CD4-positive, alpha-beta T cell (primary cell): ENCODE measurements around the gene FGF4. TPM values are rescaled to one million over a fixed set of nuclear protein-coding genes. Genes with fewer than 3 reads are reported as not detected.

Experiments
- ATAC-seq: fragments of 200-7000 bp; cut with Tn5 transposase; one replicate; pipeline ENCODE4 v1.10.0; 2022; ENCODE audit warnings: mild to moderate bottlenecking; ENCODE audit not compliant: poor library complexity
- CTCF ChIA-PET: fragments of 350-600 bp; sonication (Branson Sonifier 250); formaldehyde crosslinking; loops from one replicate; lab custom pipeline; 2021; ENCODE audit warnings: antibody characterized with exemption, inconsistent platforms; lab: Charles Lee
- POLR2A ChIA-PET: fragments of 350-600 bp; sonication (Branson Sonifier 250); formaldehyde crosslinking; loops from one replicate; lab custom pipeline; 2021; ENCODE audit warnings: antibody characterized with exemption, inconsistent platforms; lab: Charles Lee
- DNase-seq, 14 experiments: peaks; one replicate each; pipeline ENCODE4 v3.0.0-alpha.2; 2013 to 2020; ENCODE audit warnings: mixed read lengths in 2 of 14
- H3K27ac ChIP-seq, 2 donors: one replicate each; pipeline versions ENCODE4 v1.5.1 to v1.7.0; 2013; ENCODE audit warnings: low read length in 2 of 2, low read depth in 1 of 2, mild to moderate bottlenecking in 1 of 2
- H3K27me3 ChIP-seq, 2 experiments: 1 replicate in 1 of 2; 2 replicates in 1 of 2; pipeline versions ENCODE4 v1.6.1 to v1.7.0; 2013; ENCODE audit warnings: low read length in 2 of 2, control low read depth in 1 of 2, mild to moderate bottlenecking in 1 of 2, moderate library complexity in 1 of 2; ENCODE audit not compliant: insufficient read depth in 2 of 2, control insufficient read depth in 1 of 2
- H3K36me3 ChIP-seq: one replicate; pipeline ENCODE4 v1.6.1; 2013; ENCODE audit warnings: low read length, control low read depth; ENCODE audit not compliant: insufficient read depth
- H3K4me1 ChIP-seq: one replicate; pipeline ENCODE4 v1.6.1; 2013; ENCODE audit warnings: low read length, control low read depth; ENCODE audit not compliant: insufficient read depth
- H3K4me3 ChIP-seq: one replicate; pipeline ENCODE4 v1.5.1; 2013; ENCODE audit warnings: mild to moderate bottlenecking, low read length, moderate library complexity
- H3K9me3 ChIP-seq, 2 experiments: 1 replicate in 1 of 2; 2 replicates in 1 of 2; pipeline versions ENCODE4 v1.6.1 to v1.7.0; 2013; ENCODE audit warnings: low read length in 2 of 2, mild to moderate bottlenecking in 2 of 2, control low read depth in 1 of 2, moderate library complexity in 1 of 2; ENCODE audit not compliant: control insufficient read depth in 1 of 2, insufficient read depth in 1 of 2
- H3K27ac Mint-ChIP-seq: one replicate; pipeline ENCODE4 v1.8.0; 2020; ENCODE audit warnings: mixed read lengths
- H3K27me3 Mint-ChIP-seq: one replicate; pipeline ENCODE4 v1.8.0; 2021; ENCODE audit warnings: mixed read lengths
- H3K36me3 Mint-ChIP-seq: one replicate; pipeline ENCODE4 v1.8.0; 2021; ENCODE audit warnings: low read depth, mixed read lengths
- H3K4me1 Mint-ChIP-seq: one replicate; pipeline ENCODE4 v1.8.0; 2021; ENCODE audit warnings: low read depth, mixed read lengths
- H3K4me3 Mint-ChIP-seq: one replicate; pipeline ENCODE4 v1.8.0; 2020; ENCODE audit warnings: mild to moderate bottlenecking, mixed read lengths
- H3K9me3 Mint-ChIP-seq: one replicate; pipeline ENCODE4 v1.8.0; 2020; ENCODE audit warnings: mixed read lengths
- intact Hi-C, 2 experiments: fragments of 100-400 bp; cut with DNase I in 1 of 2; cut with micrococcal nuclease in 1 of 2; formaldehyde crosslinking; loops; one replicate each; pipeline versions ENCODE4 v1.15.1 to v1.9.0; 2023 to 2025; cut with DNase I, micrococcal nuclease
- total RNA-seq, 174 experiments: library from RNA in 2 of 174; stranded (reverse) in 2 of 174; gene quantifications; one replicate each; pipeline ENCODE4 v1.2.3 and lab custom pipeline; 2021 to 2026
- TF ChIP-seq, protein P1 (sequence below): fragments of 200-600 bp; IDR thresholded peaks from one replicate; pipeline ENCODE4 v1.8.0; 2022; ENCODE audit warnings: antibody characterized with exemption, mild to moderate bottlenecking

Gene FGF4
- total RNA-seq, 2 experiments from 2014 or later: not detected

DNA sequence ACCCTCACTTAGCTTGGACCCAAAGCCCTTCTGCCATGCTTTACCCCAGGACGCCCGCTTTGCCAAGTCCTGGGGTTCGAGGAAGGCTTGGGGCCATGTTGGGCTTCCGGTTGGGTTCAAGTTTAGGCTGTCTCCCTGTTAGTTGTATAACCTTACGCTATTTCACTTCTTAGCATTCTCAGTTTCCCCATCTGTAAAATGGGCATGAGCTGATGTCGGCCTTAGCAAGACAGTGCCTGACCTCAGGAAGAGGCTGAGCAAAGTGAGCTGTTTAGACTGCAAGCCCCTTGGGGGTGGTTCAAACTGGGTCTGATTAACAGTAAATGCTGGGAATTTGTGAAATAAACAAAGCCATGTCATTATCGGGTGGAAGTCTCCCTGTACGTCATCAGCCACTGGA lies 3.2 kb upstream of the FGF4 start:
- H3K4me3 ChIP-seq: no peak overlapping the region
- Mint-ChIP-seq H3K36me3 (no peaks in the 10 kb centered on the region), H3K4me1 (no peaks in the 10 kb centered on the region), H3K9me3 (no peaks in the 10 kb centered on the region), H3K4me3 (no peak overlapping the region), H3K27me3 (peaks cover 33% of the 10 kb centered on the region), H3K27ac (no peak overlapping the region)
- no peak overlapping the region for H3K27ac ChIP-seq
- ChIA-PET POLR2A (no interaction called here), CTCF (no interaction called here)
- DNase-seq (no peak), ATAC-seq (no peak)
- no peaks in the 10 kb centered on the region for H3K4me1 ChIP-seq
- H3K27me3 ChIP-seq: peaks cover 11 to 25% of the 10 kb centered on the region in 2 experiments
- TF ChIP-seq, protein P1, sequence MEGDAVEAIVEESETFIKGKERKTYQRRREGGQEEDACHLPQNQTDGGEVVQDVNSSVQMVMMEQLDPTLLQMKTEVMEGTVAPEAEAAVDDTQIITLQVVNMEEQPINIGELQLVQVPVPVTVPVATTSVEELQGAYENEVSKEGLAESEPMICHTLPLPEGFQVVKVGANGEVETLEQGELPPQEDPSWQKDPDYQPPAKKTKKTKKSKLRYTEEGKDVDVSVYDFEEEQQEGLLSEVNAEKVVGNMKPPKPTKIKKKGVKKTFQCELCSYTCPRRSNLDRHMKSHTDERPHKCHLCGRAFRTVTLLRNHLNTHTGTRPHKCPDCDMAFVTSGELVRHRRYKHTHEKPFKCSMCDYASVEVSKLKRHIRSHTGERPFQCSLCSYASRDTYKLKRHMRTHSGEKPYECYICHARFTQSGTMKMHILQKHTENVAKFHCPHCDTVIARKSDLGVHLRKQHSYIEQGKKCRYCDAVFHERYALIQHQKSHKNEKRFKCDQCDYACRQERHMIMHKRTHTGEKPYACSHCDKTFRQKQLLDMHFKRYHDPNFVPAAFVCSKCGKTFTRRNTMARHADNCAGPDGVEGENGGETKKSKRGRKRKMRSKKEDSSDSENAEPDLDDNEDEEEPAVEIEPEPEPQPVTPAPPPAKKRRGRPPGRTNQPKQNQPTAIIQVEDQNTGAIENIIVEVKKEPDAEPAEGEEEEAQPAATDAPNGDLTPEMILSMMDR: no peak
- no peaks in the 10 kb centered on the region for H3K9me3 ChIP-seq
- intact Hi-C loops: no loop called here
- no peaks in the 10 kb centered on the region for H3K36me3 ChIP-seq

DNA sequence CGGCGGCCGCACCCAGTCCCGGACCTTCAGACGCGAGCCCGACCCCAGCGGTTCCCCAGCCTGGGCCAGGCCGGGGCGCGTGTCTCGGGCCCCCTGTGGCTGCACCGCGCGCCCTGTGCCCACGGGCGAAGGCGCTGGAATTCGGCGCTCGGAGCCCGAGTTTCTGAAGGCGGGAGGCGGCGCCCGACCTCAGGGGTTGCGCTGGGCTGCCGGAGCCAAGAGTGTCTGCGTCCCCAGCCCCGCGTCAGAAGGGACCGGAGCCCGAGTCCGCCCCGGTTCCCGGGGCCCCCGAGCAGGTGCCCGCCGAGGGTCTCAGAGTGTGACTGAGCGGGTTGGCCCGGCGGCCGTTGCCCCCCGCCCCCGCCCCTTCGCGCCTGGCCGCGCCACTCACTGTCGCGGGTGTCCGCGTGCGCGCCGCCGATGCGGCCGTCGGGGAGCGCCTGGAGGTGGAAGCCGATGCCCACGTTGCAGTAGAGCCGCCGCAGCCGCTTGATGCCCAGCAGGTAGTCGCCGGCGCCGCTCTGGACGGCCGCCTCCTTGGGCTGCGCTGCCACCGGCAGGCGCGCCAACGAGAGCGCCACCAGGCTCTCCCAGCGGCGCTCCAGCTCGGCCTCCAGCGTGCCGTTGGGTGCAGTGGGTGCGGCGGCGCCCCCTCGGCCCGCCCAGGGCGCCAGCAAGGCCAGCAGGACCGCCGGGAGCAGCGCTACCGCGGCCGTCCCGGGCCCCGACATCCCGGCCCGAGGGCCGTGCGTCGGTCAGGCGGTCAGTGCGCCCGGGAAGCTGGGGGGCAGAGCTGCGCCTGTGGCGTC lies 583 bp downstream of the FGF4 start:
- POLR2A ChIA-PET: no interaction called here
- no peaks in the 10 kb centered on the region for H3K4me1 ChIP-seq
- TF ChIP-seq, protein P1: no peak
- no peaks in the 10 kb centered on the region for H3K36me3 ChIP-seq
- H3K27me3 Mint-ChIP-seq: peaks cover 58% of the 10 kb centered on the region
- H3K9me3 ChIP-seq: no peaks in the 10 kb centered on the region
- no peaks in the 10 kb centered on the region for H3K4me1 Mint-ChIP-seq
- CTCF ChIA-PET: no interaction called here
- no peak overlapping the region for H3K27ac ChIP-seq
- intact Hi-C loops: no loop called here
- no peak overlapping the region for H3K4me3 ChIP-seq
- H3K36me3 Mint-ChIP-seq: no peaks in the 10 kb centered on the region
- DNase-seq: no peak
- no peak for ATAC-seq
- no peaks in the 10 kb centered on the region for H3K9me3 Mint-ChIP-seq
- H3K27ac Mint-ChIP-seq: no peak overlapping the region
- H3K27me3 ChIP-seq: peaks cover 18 to 49% of the 10 kb centered on the region in 2 experiments
- no peak overlapping the region for H3K4me3 Mint-ChIP-seq

DNA sequence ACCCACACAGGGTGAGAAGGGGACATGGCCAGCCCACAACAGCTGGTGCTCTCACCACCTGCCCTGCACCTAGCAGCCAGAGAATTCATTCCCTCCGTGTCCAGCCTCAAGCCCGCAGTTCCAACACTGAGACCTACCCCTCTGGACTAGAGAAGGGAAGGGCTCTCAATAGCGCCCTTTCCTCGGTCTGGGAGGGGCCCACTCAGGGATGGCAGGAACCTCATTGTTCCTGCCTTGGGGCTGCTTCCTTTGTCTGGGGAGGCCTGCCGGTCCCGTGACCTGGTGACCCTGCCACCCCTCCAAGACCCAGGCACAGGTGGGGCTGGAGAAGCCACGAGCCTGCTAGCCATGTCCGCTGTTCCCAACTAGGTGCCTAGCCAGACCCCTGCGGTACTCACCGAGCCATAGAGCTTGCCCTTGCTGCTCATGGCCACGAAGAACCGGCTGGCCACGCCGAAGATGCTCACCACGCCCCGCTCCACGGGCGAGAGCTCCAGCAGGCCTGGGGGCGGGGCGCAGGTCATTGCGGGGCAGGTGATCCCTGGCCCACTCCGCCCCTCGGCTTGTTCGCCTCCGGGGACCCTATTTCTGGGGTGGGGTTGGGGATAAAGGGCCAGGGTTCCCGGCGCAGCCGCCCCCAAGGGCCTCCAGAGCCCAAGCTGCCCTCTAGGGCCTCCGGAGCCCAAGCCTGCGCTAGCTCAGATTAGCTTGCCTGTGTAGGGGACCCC lies 1.4 kb downstream of the FGF4 start:
- H3K36me3 ChIP-seq: no peaks in the 10 kb centered on the region

More for the DNA sequence above, 1.4 kb downstream of the FGF4 start:
- H3K4me1 Mint-ChIP-seq: no peaks in the 10 kb centered on the region
- H3K9me3 Mint-ChIP-seq: no peaks in the 10 kb centered on the region
- Histone ChIP-seq H3K27me3 (peaks cover 21 to 49% of the 10 kb centered on the region in 2 experiments), H3K4me3 (no peak overlapping the region), H3K9me3 (peaks cover 0 to 4% of the 10 kb centered on the region in 2 experiments), H3K4me1 (no peaks in the 10 kb centered on the region), H3K27ac (no peak overlapping the region)
- TF ChIP-seq, protein P1: no peak
- peaks cover 64% of the 10 kb centered on the region for H3K27me3 Mint-ChIP-seq
- no peak overlapping the region for H3K27ac Mint-ChIP-seq
- POLR2A ChIA-PET: no interaction called here
- no peaks in the 10 kb centered on the region for H3K36me3 Mint-ChIP-seq
- intact Hi-C loops: no loop called here
- H3K4me3 Mint-ChIP-seq: no peak overlapping the region
- ATAC-seq: no peak
- CTCF ChIA-PET: no interaction called here
- no peak for DNase-seq
